ENCODE data around the gene NRROS.

Gene NRROS

GRCh38 chr3:196706731-196707130 lies 67.2 kb downstream of the NRROS start:
- Histone ChIP-seq H3K79me2 (ENCODE audit: low read length) (no peaks in the 10 kb centered on the region), H3K9ac (ENCODE audit: low read length) (no peak overlapping the region), H3K27ac (ENCODE audit: low read length) (no peak overlapping the region), H2AFZ (ENCODE audit: low read length) (no peak overlapping the region), H3K27me3 (replicated peaks; ENCODE audit: insufficient read depth, low read length) (no peaks in the 10 kb centered on the region), H3F3A (ENCODE audit: insufficient read depth, low read length) (peaks cover 9% of the 10 kb centered on the region), H3K4me2 (ENCODE audit: low read depth, low read length) (no peak overlapping the region), H3K36me3 (replicated peaks; ENCODE audit: insufficient read depth, low read length) (no peaks in the 10 kb centered on the region), H4K20me1 (ENCODE audit: insufficient read depth, low read length) (no peaks in the 10 kb centered on the region), H3K4me1 (ENCODE audit: low read length) (no peaks in the 10 kb centered on the region), H3K9me2 (replicated peaks; ENCODE audit: insufficient read depth, low read length) (no peaks in the 10 kb centered on the region), H3K4me3 (ENCODE audit: low read length) (no peak overlapping the region), H3K9me3 (replicated peaks; ENCODE audit: insufficient read depth, low read length) (no peaks in the 10 kb centered on the region)
- no peak for DNase-seq
- TF ChIP-seq CTCF (IDR thresholded peaks at IDR 0.05; ENCODE audit: low read length) (no peak), EZH2phosphoT487 (IDR thresholded peaks at IDR 0.05; ENCODE audit: low read length) (no peak), EZH2 (optimal IDR thresholded peaks at IDR 0.05; ENCODE audit: low read depth, low read length) (no peak)

GRCh38 chr3:196707566-196707965 lies 68.1 kb downstream of the NRROS start:
- H3K9me2 ChIP-seq (replicated peaks; ENCODE audit: insufficient read depth, low read length) = no peaks in the 10 kb centered on the region
- no peak overlapping the region for H2AFZ ChIP-seq (ENCODE audit: low read length)
- H3K4me3 ChIP-seq (ENCODE audit: low read length) = no peak overlapping the region
- DNase-seq = no peak
- no peak overlapping the region for H3K27ac ChIP-seq (ENCODE audit: low read length)
- no peak overlapping the region for H3K4me2 ChIP-seq (ENCODE audit: low read depth, low read length)
- no peaks in the 10 kb centered on the region for H3K36me3 ChIP-seq (replicated peaks; ENCODE audit: insufficient read depth, low read length)
- peaks cover 14% of the 10 kb centered on the region for H3F3A ChIP-seq (ENCODE audit: insufficient read depth, low read length)
- H3K79me2 ChIP-seq (ENCODE audit: low read length) = no peaks in the 10 kb centered on the region
- no peaks in the 10 kb centered on the region for H4K20me1 ChIP-seq (ENCODE audit: insufficient read depth, low read length)
- no peaks in the 10 kb centered on the region for H3K9me3 ChIP-seq (replicated peaks; ENCODE audit: insufficient read depth, low read length)
- H3K4me1 ChIP-seq (ENCODE audit: low read length) = no peaks in the 10 kb centered on the region
- H3K9ac ChIP-seq (ENCODE audit: low read length) = no peak overlapping the region
- TF ChIP-seq EZH2phosphoT487 (IDR thresholded peaks at IDR 0.05; ENCODE audit: low read length) (no peak), EZH2 (optimal IDR thresholded peaks at IDR 0.05; ENCODE audit: low read depth, low read length) (no peak), CTCF (IDR thresholded peaks at IDR 0.05; ENCODE audit: low read length) (no peak)
- H3K27me3 ChIP-seq (replicated peaks; ENCODE audit: insufficient read depth, low read length) = no peaks in the 10 kb centered on the region

GRCh38 chr3:196708467-196708866 lies 69.0 kb downstream of the NRROS start:
- Histone ChIP-seq H2AFZ (ENCODE audit: low read length) (no peak overlapping the region), H3K27me3 (replicated peaks; ENCODE audit: insufficient read depth, low read length) (no peaks in the 10 kb centered on the region), H4K20me1 (ENCODE audit: insufficient read depth, low read length) (no peaks in the 10 kb centered on the region), H3K9me2 (replicated peaks; ENCODE audit: insufficient read depth, low read length) (no peaks in the 10 kb centered on the region), H3K4me3 (ENCODE audit: low read length) (no peak overlapping the region), H3F3A (ENCODE audit: insufficient read depth, low read length) (peaks cover 20% of the 10 kb centered on the region), H3K4me2 (ENCODE audit: low read depth, low read length) (no peak overlapping the region), H3K27ac (ENCODE audit: low read length) (no peak overlapping the region), H3K79me2 (ENCODE audit: low read length) (peaks cover 8% of the 10 kb centered on the region), H3K9me3 (replicated peaks; ENCODE audit: insufficient read depth, low read length) (no peaks in the 10 kb centered on the region), H3K4me1 (ENCODE audit: low read length) (no peaks in the 10 kb centered on the region), H3K9ac (ENCODE audit: low read length) (no peak overlapping the region), H3K36me3 (replicated peaks; ENCODE audit: insufficient read depth, low read length) (no peaks in the 10 kb centered on the region)
- TF ChIP-seq EZH2 (optimal IDR thresholded peaks at IDR 0.05; ENCODE audit: low read depth, low read length) = no peak
- TF ChIP-seq CTCF (IDR thresholded peaks at IDR 0.05; ENCODE audit: low read length) = no peak
- no peak for TF ChIP-seq EZH2phosphoT487 (IDR thresholded peaks at IDR 0.05; ENCODE audit: low read length)
- no peak for DNase-seq

All from MM.1S (cell line).